Measurements from ENCODE around the gene STRADA. TPM values are rescaled to one million over a fixed set of nuclear protein-coding genes. Genes with fewer than 3 reads are reported as not detected.

STRADA gene, protein sequence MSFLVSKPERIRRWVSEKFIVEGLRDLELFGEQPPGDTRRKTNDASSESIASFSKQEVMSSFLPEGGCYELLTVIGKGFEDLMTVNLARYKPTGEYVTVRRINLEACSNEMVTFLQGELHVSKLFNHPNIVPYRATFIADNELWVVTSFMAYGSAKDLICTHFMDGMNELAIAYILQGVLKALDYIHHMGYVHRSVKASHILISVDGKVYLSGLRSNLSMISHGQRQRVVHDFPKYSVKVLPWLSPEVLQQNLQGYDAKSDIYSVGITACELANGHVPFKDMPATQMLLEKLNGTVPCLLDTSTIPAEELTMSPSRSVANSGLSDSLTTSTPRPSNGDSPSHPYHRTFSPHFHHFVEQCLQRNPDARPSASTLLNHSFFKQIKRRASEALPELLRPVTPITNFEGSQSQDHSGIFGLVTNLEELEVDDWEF
- 13.4 and 20.8 TPM in 2 replicates for total RNA-seq

DNA sequence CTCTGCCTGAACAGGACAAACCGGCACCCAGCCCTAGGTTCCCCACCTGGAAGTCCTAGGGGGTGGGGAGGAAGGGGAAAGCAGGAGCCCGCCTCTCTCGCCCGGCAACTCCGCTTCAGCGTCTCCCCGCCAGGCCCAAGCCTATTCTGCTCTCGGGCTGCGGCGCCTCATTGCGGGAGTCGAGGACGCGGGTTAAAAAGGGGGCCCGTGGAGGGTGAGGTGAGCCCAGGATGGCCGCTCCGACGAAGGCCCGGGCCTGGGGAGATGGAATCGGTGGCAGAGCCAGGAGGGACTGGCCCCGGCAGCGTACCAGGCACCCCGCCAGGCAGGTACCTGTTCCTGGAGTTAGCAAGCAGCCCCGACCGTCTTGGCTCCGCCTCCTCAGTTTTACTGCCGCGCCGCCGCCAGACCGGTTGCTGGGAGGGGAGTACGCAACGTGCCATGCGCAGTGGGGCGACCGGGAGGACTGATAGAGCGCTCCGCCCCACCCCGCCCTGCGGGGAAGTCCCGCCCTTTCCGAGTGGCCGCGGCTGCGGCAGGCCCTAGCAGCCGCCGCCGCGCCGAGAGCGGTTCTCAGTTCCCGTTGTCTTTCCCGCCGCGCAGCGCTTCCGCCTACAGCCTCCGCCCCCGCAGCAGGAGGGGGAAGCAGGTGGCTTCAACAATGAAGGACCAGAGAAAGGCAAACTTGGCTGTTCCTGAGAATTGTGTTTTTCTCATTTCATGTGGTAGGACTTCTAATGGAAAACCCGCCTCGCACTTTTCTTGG is at the start of gene STRADA:
STRADA (minus strand) TSS at position 392 of the 766 bp plus-strand sequence. CDS start 13,430 bp downstream, outside the sequence.

DNA sequence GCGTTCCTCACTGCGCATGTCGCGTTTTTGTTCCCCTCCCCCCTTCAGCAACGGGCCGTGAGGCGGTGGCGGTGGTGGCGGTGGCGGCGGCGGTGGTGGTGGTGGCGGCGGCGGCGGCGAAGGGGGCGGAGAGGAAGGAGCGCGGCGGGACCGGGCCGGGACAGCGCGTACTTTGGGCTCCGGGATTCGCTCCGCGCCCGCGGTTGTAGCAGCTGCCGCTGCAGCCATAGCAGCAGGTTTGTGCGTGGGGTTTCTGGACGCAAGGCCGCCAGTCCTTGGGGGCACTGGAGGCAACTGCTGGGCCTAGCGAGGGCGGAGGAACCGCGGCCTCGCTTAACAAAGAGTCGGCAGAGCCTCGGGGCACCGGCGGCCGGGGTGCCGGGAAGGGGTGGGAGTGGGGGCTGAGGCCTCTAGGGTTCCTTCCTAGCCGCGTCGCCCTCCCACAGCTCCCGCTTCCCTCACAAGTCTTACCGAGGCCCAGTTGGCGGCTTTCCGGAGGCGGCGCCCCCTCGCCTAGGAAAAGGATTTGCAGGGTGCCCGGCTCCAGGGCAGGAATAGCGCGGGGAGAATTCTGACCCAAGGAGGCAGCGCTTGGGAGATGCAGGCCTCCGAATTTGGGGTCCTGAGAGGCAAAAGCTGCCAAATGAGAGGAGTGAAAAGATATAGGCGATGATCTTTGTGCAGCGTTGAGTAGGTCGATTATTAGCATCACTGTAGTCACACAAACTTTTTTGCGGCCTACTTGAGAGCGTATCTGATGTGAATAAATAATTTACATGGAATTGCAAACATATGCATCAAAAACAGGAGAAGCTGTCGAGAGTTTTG is 32.8 kb upstream of the STRADA start, which contains the start of gene DDX42:
DDX42 (plus strand) TSS at position 30 of the 828 bp plus-strand sequence. CDS start 12,880 bp downstream, outside the sequence.

DNA sequence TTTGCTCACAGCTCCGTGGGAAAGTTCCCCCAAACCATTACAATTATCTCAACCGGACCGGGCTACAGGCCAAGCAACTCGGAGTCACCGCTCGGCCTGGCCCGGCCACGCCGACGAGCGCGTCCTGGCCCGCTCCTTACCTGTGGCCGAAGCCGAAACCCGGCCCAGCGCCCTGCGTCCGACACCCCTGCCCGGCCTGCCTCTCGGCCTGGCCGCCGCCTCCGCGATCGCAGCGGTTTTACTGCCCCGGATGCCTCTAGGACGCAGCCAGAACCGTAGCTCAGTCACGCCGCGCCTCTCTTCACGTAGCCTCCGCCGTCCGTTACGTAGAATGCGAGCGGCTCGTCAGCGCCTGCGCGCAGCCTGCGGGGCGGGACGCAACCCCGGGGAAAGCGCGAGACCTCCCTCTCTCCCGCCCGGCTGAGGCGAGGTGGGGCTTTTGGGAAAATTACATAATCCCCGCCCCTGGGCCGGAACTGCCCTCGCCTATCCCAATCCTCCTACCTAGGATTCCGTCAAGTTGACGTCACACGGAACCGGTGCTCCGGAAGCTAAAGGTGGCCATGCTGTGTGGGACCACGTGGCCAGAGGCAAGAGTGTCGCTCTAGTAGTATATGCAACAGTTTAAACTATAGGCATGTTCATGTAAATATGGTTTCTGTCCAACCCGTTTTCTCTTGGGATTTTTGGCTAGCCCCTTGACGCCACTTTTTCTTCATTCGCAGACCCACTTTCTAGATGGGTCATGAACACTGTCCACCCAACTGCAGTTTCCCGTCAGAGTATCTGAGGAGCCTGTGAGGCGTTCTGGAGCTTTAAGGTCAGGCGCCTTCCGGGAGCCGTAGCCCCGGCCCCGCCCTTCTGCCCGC is 31.9 kb upstream of the STRADA start, which contains the start of gene CCDC47:
CCDC47 (minus strand) TSS at position 326 of the 869 bp plus-strand sequence. CDS start 7,422 bp downstream, outside the sequence.

DNA sequence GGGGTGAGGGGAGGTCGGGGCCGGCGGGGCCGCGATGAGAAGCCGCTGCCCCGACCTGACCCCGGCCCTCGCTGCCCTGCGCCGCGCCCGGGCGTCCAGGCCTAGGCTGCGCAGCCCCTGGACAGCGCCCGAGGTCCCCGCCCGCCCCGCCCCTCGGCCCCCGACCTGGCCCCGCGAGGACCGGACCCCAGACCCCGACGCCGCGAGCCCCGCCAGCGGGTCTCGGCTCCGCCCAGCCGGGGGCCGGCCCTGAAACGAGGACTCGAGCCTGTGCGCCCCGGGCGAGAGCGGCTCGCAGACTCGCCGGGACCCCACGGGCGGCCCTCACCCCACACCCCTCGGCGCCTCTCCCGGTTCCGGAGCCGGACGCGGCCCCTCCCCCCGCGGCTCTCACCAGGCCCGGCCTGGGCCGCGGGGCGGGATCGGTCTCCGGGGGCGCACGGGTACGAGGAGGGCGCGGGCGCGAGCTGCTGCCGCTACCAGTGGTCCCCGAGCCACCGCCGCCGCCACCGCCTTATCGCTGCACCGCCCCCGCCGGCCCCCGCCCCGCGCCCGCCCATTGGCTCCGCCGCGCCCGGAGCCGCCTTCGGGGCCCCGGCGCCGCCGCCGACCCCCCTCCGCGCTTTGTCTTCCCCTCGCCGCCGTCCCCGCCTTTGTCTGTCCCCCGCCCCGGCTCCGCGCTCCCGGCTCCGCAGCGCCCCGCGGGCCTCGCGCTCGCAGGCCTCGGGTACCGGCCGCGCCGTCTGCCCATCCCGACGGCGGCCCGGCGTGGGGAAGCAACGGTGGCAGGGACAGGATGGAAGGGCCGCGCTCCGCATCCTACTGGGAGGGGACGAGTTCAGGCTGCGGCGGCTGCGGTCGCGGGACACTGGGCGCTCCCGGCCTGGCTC is 41.7 kb downstream of the STRADA start, which contains the start of gene LIMD2:
LIMD2 (minus strand) TSS at position 488 of the 890 bp plus-strand sequence. CDS start 827 bp downstream, outside the sequence.

Other genes starting within 250 kb of the STRADA start
- gene KCNH6, start 218.4 kb downstream of the STRADA start, total RNA-seq: not detected in 2 replicates
- 26.3 and 36.1 TPM in 2 replicates for gene DCAF7, start 191.3 kb downstream of the STRADA start, total RNA-seq
- 23.3 and 26.3 TPM in 2 replicates for gene TACO1, start 140.9 kb downstream of the STRADA start, total RNA-seq
- gene MAP3K3, start 119.4 kb downstream of the STRADA start, total RNA-seq: 12.6 and 13.3 TPM in 2 replicates
- 17.1 and 21.8 TPM in 2 replicates for gene LIMD2, start 41.7 kb downstream of the STRADA start, total RNA-seq
- 26.6 and 44.4 TPM in 2 replicates for gene CCDC47, start 31.8 kb upstream of the STRADA start, total RNA-seq
- 22.0 and 36.0 TPM in 2 replicates for gene DDX42, start 32.4 kb upstream of the STRADA start, total RNA-seq
- 79.1 and 80.3 TPM in 2 replicates for gene PSMC5, start 85.6 kb upstream of the STRADA start, total RNA-seq
- 51.0 and 67.3 TPM in 2 replicates for gene FTSJ3, start 85.9 kb upstream of the STRADA start, total RNA-seq
- gene SMARCD2, start 100.9 kb upstream of the STRADA start, total RNA-seq: 185 and 226 TPM in 2 replicates
- gene CSH2, start 131.9 kb upstream of the STRADA start, total RNA-seq: not detected in 2 replicates
- not detected in 2 replicates for gene GH2, start 140.1 kb upstream of the STRADA start, total RNA-seq
- gene CSH1, start 154.8 kb upstream of the STRADA start, total RNA-seq: not detected in 2 replicates
- gene CSHL1, start 169.5 kb upstream of the STRADA start, total RNA-seq: not detected in 2 replicates
- not detected in 2 replicates for gene GH1, start 177.0 kb upstream of the STRADA start, total RNA-seq
- gene CD79B, start 190.5 kb upstream of the STRADA start, total RNA-seq: not detected in 2 replicates
- not detected in 2 replicates for gene SCN4A, start 231.1 kb upstream of the STRADA start, total RNA-seq